HUES48 (cell line): ENCODE results near the gene ALOX12B.
"Not testable (repeated sequence)": the region's sequence is repeated elsewhere in the genome, so short reads cannot be mapped to it uniquely, and the experiment has no call there.

Source experiments
- H3K27ac ChIP-seq: one replicate; pipeline ENCODE4 v1.7.0; 2013; ENCODE audit warnings: low read depth, low read length, inconsistent platforms
- H3K27me3 ChIP-seq: 2 replicates; pipeline ENCODE4 v1.6.1; 2013; ENCODE audit warnings: mild to moderate bottlenecking, low read length; ENCODE audit not compliant: control insufficient read depth, insufficient read depth
- H3K36me3 ChIP-seq: 2 replicates; pipeline ENCODE4 v1.6.1; 2013; ENCODE audit warnings: low read length; ENCODE audit not compliant: control insufficient read depth, insufficient read depth
- H3K4me1 ChIP-seq: 2 replicates; pipeline ENCODE4 v1.6.1; 2013; ENCODE audit warnings: mild to moderate bottlenecking, low read length; ENCODE audit not compliant: control insufficient read depth, insufficient read depth
- H3K4me3 ChIP-seq: 2 replicates; pipeline ENCODE4 v1.5.1; 2013; ENCODE audit warnings: mild to moderate bottlenecking, low read depth, low read length
- H3K9ac ChIP-seq: 2 replicates; pipeline ENCODE4 v1.6.1; 2013; ENCODE audit warnings: mild to moderate bottlenecking, low read depth, low read length, moderate library complexity
- H3K9me3 ChIP-seq: 2 replicates; pipeline ENCODE4 v1.6.1; 2013; ENCODE audit warnings: low read length; ENCODE audit not compliant: control insufficient read depth, insufficient read depth

Gene ALOX12B

GRCh38 chr17:8038954-8039610, 48.4 kb downstream of the ALOX12B start, which contains the start of gene ALOX15B:
Gene ALOX15B, plus strand, starts transcription at chr17:8039059. Its CDS starts 97 bp downstream, at chr17:8039156.
- no peaks in the 10 kb centered on the region for H3K9me3 ChIP-seq
- H3K4me1 ChIP-seq: peaks cover 7% of the 10 kb centered on the region; the same call in 1 of the 2 replicates
- H3K9ac ChIP-seq: no peak within 1 kb of the TSS
- H3K36me3 ChIP-seq: no peaks in the 10 kb centered on the region
- peak within 1 kb of the TSS; percentile 33; the same call in 1 of the 2 replicates for H3K4me3 ChIP-seq
- H3K27ac ChIP-seq: no peak within 1 kb of the TSS
- no peaks in the 10 kb centered on the region for H3K27me3 ChIP-seq

- Histone ChIP-seq H3K9ac (no peak overlapping the region), H3K27ac (no peak overlapping the region), H3K27me3 (peaks cover 2% of the 10 kb centered on the region; the same call in 1 of the 2 replicates), H3K36me3 (no peaks in the 10 kb centered on the region), H3K4me3 (no peak overlapping the region), H3K4me1 (no peaks in the 10 kb centered on the region), H3K9me3 (no peaks in the 10 kb centered on the region)
Observed at GRCh38 chr17:8032442-8032841, 55.1 kb downstream of the ALOX12B start.

- H3K9me3 ChIP-seq: no peaks in the 10 kb centered on the region
- no peak overlapping the region for H3K27ac ChIP-seq
- H3K4me1 ChIP-seq: no peaks in the 10 kb centered on the region
- no peak overlapping the region for H3K4me3 ChIP-seq
- H3K27me3 ChIP-seq: peaks cover 2% of the 10 kb centered on the region; the same call in 1 of the 2 replicates
- H3K36me3 ChIP-seq: no peaks in the 10 kb centered on the region
- no peak overlapping the region for H3K9ac ChIP-seq
Observed at GRCh38 chr17:8031950-8032349, 55.6 kb downstream of the ALOX12B start.

- Histone ChIP-seq H3K9me3 (no peaks in the 10 kb centered on the region), H3K27ac (no peak overlapping the region)
Observed at GRCh38 chr17:8031261-8031661, 56.3 kb downstream of the ALOX12B start.

GRCh38 chr17:8029121-8029520, 58.4 kb downstream of the ALOX12B start:
- no peak overlapping the region for H3K27ac ChIP-seq
- H3K4me1 ChIP-seq: no peaks in the 10 kb centered on the region
- H3K9me3 ChIP-seq: no peaks in the 10 kb centered on the region
- no peaks in the 10 kb centered on the region for H3K36me3 ChIP-seq
- H3K4me3 ChIP-seq: no peak overlapping the region
- peaks cover 2% of the 10 kb centered on the region; the same call in 1 of the 2 replicates for H3K27me3 ChIP-seq
- H3K9ac ChIP-seq: no peak overlapping the region

More at GRCh38 chr17:8031261-8031661, 56.3 kb downstream of the ALOX12B start:
- H3K27me3 ChIP-seq: peaks cover 2% of the 10 kb centered on the region; the same call in 1 of the 2 replicates
- H3K4me3 ChIP-seq: no peak overlapping the region
- H3K9ac ChIP-seq: no peak overlapping the region
- H3K4me1 ChIP-seq: no peaks in the 10 kb centered on the region
- H3K36me3 ChIP-seq: no peaks in the 10 kb centered on the region

GRCh38 chr17:8025176-8025911, 62.2 kb downstream of the ALOX12B start:
- Histone ChIP-seq H3K36me3 (no peaks in the 10 kb centered on the region), H3K27ac (no peak overlapping the region), H3K27me3 (peaks cover 2% of the 10 kb centered on the region; the same call in 1 of the 2 replicates), H3K4me1 (no peaks in the 10 kb centered on the region), H3K9me3 (no peaks in the 10 kb centered on the region), H3K4me3 (no peak overlapping the region), H3K9ac (no peak overlapping the region)

- not testable (repeated sequence) for H3K27ac ChIP-seq, H3K4me1 ChIP-seq, H3K4me3 ChIP-seq, H3K9ac ChIP-seq, H3K36me3 ChIP-seq, H3K27me3 ChIP-seq, H3K9me3 ChIP-seq
Observed at GRCh38 chr17:8024161-8024560, 63.4 kb downstream of the ALOX12B start.
